Panc1 (cell line): Measurements from ENCODE around the gene SLC25A29.

Source experiments
- CTCF ChIP-seq: fragments of 450-650 bp; IDR thresholded peaks from 2 replicates; pipeline ENCODE4 v1.5.1; 2017; ENCODE audit warnings: mild to moderate bottlenecking
- POLR2AphosphoS5 ChIP-seq: IDR thresholded peaks from 2 replicates; pipeline ENCODE4 v1.6.1; 2012; ENCODE audit warnings: mild to moderate bottlenecking, low read depth, low read length, moderate library complexity
- SIN3A ChIP-seq: IDR thresholded peaks from 2 replicates; pipeline ENCODE4 v1.6.1; 2012; ENCODE audit warnings: low read depth, mild to moderate bottlenecking, low read length, moderate library complexity, borderline replicate concordance; ENCODE audit not compliant: insufficient read depth

DNA sequence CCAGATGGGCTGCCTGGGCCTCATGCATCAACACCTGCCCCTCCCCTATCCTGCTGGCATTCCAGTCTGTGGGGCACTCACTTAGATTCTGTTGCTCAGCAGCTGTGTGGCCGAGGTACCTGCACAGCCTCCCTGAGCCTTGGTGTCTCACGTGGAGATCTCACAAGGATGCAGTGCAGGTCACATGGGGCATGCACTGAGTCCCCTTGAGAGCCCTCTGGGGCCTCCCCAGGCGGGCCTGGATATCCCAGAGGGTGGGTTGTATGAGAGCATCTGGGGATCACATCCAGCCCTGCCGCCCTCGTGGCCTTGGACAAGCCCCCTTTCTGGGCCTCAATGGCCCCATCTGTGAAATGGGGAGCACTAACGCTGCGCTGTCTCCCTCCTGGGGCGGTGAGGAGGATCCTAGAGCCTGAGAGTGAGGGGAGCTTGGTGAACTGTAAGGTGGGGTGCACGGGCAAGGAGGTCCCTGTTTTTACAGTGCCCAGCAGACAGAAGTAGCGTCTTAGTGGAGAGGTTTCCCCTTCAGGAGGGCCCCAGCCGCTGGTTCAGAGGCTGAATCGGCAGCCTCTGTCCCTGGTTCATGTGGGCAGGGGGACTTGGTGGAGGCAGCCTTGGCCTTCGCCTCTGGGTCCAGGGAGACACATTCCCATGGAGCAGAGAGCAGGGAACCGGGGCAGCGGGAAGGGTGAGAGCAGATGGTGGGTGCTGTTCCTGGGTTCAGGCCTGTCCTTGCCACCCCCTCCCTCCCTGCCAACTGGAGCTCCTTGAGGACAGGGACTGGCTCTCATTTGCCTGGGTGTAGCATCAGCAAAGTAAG is 16.1 kb upstream of the SLC25A29 start:
- TF ChIP-seq CTCF (no peak), POLR2AphosphoS5 (no peak), SIN3A (no peak)
